OCI-LY3 (cell line): Measurements from ENCODE around the gene FSTL4.

Source experiments
- H2AFZ ChIP-seq: fragments of 200-600, 300-600 bp; shearing (Covaris generic); 2 replicates; pipeline ENCODE4 v1.6.0; 2014; ENCODE audit warnings: antibody characterized with exemption, low read depth, low read length
- H3K27ac ChIP-seq: fragments of 200-600, 300-600 bp; sonication (generic); 2 replicates; pipeline ENCODE4 v1.5.1; 2014; ENCODE audit warnings: mild to moderate bottlenecking, low read length, moderate library complexity, mixed read lengths
- H3K27me3 ChIP-seq: fragments of 200-600, 300-600 bp; sonication (generic); 2 replicates; pipeline ENCODE4 v1.6.1; 2014; ENCODE audit warnings: low read depth, low read length, mixed read lengths
- H3K36me3 ChIP-seq: fragments of 200-600, 300-600 bp; sonication (generic); replicated peaks from 2 replicates; pipeline ENCODE3; 2014; ENCODE audit warnings: low read depth, low read length, mixed read lengths
- H3K4me1 ChIP-seq: fragments of 300-600, 200-600 bp; sonication (generic); 2 replicates; pipeline ENCODE4 v1.6.1; 2014; ENCODE audit warnings: low read length, mixed read lengths
- H3K4me2 ChIP-seq: fragments of 200-600, 300-600 bp; sonication (generic); 2 replicates; pipeline ENCODE4 v1.6.1; 2014; ENCODE audit warnings: low read length, mixed read lengths
- H3K4me3 ChIP-seq: fragments of 300-600, 200-600 bp; sonication (generic); 2 replicates; pipeline ENCODE4 v1.5.1; 2014; ENCODE audit warnings: antibody characterized with exemption, mild to moderate bottlenecking, low read length, moderate library complexity
- H3K79me2 ChIP-seq: fragments of 300-600, 200-600 bp; shearing (Covaris generic); 2 replicates; pipeline ENCODE4 v1.6.1; 2014; ENCODE audit warnings: mild to moderate bottlenecking, low read length, mixed read lengths
- H3K9ac ChIP-seq: fragments of 300-600, 200-600 bp; shearing (Covaris generic); 2 replicates; pipeline ENCODE4 v1.6.0; 2014; ENCODE audit warnings: mild to moderate bottlenecking, low read length, moderate library complexity
- H3K9me3 ChIP-seq: fragments of 200-600, 300-600 bp; shearing (Covaris generic); 2 replicates; pipeline ENCODE4 v1.6.1; 2014; ENCODE audit warnings: low read length, mixed read lengths; ENCODE audit not compliant: insufficient read depth
- H4K20me1 ChIP-seq: fragments of 200-600, 300-600 bp; sonication (generic); 2 replicates; pipeline ENCODE4 v1.6.1; 2016; ENCODE audit warnings: low read length, mixed read lengths; ENCODE audit not compliant: insufficient read depth
- EZH2phosphoT487 ChIP-seq: fragments of 200-600 bp; shearing (Covaris generic); IDR thresholded peaks from 2 replicates; pipeline ENCODE4 v1.6.1; 2018; ENCODE audit warnings: antibody characterized with exemption, mixed run types, low read depth
- TF ChIP-seq, protein P1 (sequence below): fragments of 200-600, 300-600 bp; sonication (generic); IDR thresholded peaks from 2 replicates; pipeline ENCODE4 v1.5.1; 2014; ENCODE audit warnings: antibody characterized with exemption, low read length, low read depth

Gene FSTL4

DNA sequence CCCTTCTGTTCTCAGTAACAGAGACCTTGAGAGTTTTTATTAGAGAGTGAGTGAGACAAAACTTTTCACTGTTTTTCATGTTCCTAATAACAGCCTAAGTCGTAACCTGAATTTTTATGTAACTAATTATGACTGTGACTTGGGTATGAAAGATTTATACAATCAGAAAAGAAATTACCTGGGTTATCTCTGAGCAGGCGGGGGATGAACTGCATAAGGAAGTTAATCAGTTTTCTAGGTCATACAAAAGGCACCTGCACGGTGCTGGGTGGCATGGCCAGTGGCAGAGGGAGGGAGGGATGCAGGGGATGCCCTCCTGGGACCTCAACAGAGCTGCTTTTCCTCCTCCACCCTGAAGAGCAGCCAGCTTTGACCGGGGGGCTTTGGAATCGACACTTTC lies 340.7 kb downstream of the FSTL4 start:
- Histone ChIP-seq H3K27ac (no peak overlapping the region), H3K36me3 (no peaks in the 10 kb centered on the region), H3K9ac (no peak overlapping the region), H3K4me2 (no peak overlapping the region), H2AFZ (no peak overlapping the region), H3K9me3 (no peaks in the 10 kb centered on the region), H3K79me2 (no peaks in the 10 kb centered on the region), H3K27me3 (no peaks in the 10 kb centered on the region), H3K4me3 (no peak overlapping the region), H4K20me1 (no peaks in the 10 kb centered on the region), H3K4me1 (peaks cover 10% of the 10 kb centered on the region)
- TF ChIP-seq, protein P1, sequence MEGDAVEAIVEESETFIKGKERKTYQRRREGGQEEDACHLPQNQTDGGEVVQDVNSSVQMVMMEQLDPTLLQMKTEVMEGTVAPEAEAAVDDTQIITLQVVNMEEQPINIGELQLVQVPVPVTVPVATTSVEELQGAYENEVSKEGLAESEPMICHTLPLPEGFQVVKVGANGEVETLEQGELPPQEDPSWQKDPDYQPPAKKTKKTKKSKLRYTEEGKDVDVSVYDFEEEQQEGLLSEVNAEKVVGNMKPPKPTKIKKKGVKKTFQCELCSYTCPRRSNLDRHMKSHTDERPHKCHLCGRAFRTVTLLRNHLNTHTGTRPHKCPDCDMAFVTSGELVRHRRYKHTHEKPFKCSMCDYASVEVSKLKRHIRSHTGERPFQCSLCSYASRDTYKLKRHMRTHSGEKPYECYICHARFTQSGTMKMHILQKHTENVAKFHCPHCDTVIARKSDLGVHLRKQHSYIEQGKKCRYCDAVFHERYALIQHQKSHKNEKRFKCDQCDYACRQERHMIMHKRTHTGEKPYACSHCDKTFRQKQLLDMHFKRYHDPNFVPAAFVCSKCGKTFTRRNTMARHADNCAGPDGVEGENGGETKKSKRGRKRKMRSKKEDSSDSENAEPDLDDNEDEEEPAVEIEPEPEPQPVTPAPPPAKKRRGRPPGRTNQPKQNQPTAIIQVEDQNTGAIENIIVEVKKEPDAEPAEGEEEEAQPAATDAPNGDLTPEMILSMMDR = no peak
- no peak for TF ChIP-seq EZH2phosphoT487

DNA sequence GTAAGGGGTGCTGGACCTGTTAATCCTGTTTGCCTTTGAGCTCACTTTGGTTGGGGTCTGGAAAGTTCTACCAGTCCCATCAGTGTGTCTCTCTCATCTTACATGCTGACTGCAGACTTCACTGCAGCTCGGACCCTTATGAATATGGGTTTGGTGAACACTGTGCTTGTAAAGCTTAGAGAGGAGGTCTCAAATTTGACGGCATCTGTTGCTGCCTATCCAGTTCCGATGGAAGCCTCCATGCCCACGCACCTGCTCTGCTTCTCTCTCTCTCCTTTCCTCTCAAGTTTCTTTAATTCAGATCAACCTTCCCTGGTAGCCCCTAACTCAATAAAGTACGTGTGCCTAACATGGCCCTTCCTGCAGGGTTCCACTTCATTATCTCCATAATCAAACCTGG lies 342.6 kb downstream of the FSTL4 start:
- peaks cover 23% of the 10 kb centered on the region for H3K4me1 ChIP-seq
- no peak overlapping the region for H3K27ac ChIP-seq
- H3K9me3 ChIP-seq = no peaks in the 10 kb centered on the region
- no peaks in the 10 kb centered on the region for H4K20me1 ChIP-seq
- no peak overlapping the region for H3K9ac ChIP-seq
- TF ChIP-seq EZH2phosphoT487 = no peak
- TF ChIP-seq, protein P1 = no peak
- no peak overlapping the region for H2AFZ ChIP-seq
- no peaks in the 10 kb centered on the region for H3K36me3 ChIP-seq
- no peak overlapping the region for H3K4me2 ChIP-seq
- H3K4me3 ChIP-seq = no peak overlapping the region
- no peaks in the 10 kb centered on the region for H3K27me3 ChIP-seq
- H3K79me2 ChIP-seq = no peaks in the 10 kb centered on the region

DNA sequence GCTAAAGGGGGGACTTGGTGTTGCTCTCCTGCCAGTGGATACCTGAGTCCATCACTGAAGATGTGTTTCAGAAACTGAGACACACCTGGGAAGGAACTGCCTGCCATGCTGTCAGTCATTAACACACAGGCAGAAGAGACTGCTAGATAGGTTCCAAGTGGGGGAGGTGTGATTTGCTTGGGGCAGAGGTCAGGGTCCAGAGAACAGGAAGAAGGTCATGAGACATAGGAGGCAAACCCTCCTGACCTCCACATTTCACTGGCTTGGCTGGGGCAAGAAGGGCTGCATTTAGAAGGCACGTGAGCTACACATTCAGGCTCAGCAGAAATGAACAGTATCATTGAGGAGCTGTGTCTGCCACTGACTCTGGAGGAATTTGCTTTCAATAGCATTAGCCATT lies 344.7 kb downstream of the FSTL4 start:
- Histone ChIP-seq H3K4me2 (peak overlapping the region; percentile 17; the same call in 1 of the 2 replicates), H3K9me3 (no peaks in the 10 kb centered on the region), H3K27ac (no peak overlapping the region), H4K20me1 (no peaks in the 10 kb centered on the region), H3K79me2 (no peaks in the 10 kb centered on the region), H3K36me3 (no peaks in the 10 kb centered on the region), H3K27me3 (no peaks in the 10 kb centered on the region), H3K9ac (no peak overlapping the region), H2AFZ (no peak overlapping the region), H3K4me3 (no peak overlapping the region), H3K4me1 (peaks cover 29% of the 10 kb centered on the region)
- TF ChIP-seq EZH2phosphoT487 = no peak
- TF ChIP-seq, protein P1 = no peak

DNA sequence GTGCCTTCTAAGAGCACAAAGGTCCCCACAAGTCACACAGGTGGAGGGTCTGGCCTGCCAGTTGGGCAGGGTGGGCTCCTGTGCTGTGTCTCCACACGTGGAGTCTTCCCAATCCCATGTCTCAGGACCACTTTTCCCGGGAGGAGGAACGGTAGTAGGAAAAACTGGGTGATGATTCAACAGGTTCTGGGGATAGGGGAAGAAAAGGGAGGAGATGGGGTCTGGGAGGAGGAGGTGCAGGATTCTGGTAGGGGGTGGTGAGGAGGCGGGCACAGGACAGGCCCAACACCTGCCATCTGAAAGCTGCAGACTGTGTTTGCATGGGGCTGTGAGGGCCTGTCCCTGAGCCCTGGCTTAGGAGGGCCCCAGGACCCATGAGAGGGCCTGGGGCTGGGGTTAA lies 345.4 kb downstream of the FSTL4 start:
- H3K27ac ChIP-seq = no peak overlapping the region

More for the DNA sequence above, 345.4 kb downstream of the FSTL4 start:
- no peaks in the 10 kb centered on the region for H3K27me3 ChIP-seq
- peaks cover 29% of the 10 kb centered on the region for H3K4me1 ChIP-seq
- no peaks in the 10 kb centered on the region for H3K36me3 ChIP-seq
- no peak overlapping the region for H3K4me2 ChIP-seq
- no peaks in the 10 kb centered on the region for H4K20me1 ChIP-seq
- H3K79me2 ChIP-seq = no peaks in the 10 kb centered on the region
- no peak overlapping the region for H2AFZ ChIP-seq
- no peak overlapping the region for H3K9ac ChIP-seq
- no peaks in the 10 kb centered on the region for H3K9me3 ChIP-seq
- no peak for TF ChIP-seq EZH2phosphoT487
- TF ChIP-seq, protein P1 = no peak
- H3K4me3 ChIP-seq = no peak overlapping the region
